Gastroesophageal sphincter (tissue), 3 donors: Measurements from ENCODE around the gene CA9.
"Not testable (repeated sequence)": the region's sequence is repeated elsewhere in the genome, so short reads cannot be mapped to it uniquely, and the experiment has no call there.

Experiments used
- CTCF ChIP-seq, 4 experiments: fragments of 200-600 bp in 2 of 4; fragments of 450-650 bp in 2 of 4; sonication (generic) in 1 of 4; IDR thresholded peaks; one replicate each; pipeline ENCODE4 v1.5.1; 2017 to 2019; ENCODE audit warnings: antibody characterized with exemption in 4 of 4, mild to moderate bottlenecking in 2 of 4, moderate library complexity in 2 of 4
- EP300 ChIP-seq: sonication (generic); formaldehyde crosslinking; IDR thresholded peaks from one replicate; pipeline ENCODE4 v1.6.1; 2017; ENCODE audit warnings: antibody characterized with exemption, mild to moderate bottlenecking
- POLR2A ChIP-seq, 2 donors: fragments of 450-650 bp; IDR thresholded peaks; one replicate each; pipeline ENCODE4 v1.6.1; 2017; ENCODE audit warnings: antibody characterized with exemption in 2 of 2, mild to moderate bottlenecking in 2 of 2, moderate library complexity in 1 of 2

- not testable (repeated sequence) for TF ChIP-seq CTCF (IDR thresholded peaks at IDR 0.05); EP300; POLR2A (IDR thresholded peaks at IDR 0.05)
Observed at GRCh38 chr9:35639225-35639624, 34.5 kb upstream of the CA9 start.
